ENCODE data around the gene TMEM50B. TPM values are rescaled to one million over a fixed set of nuclear protein-coding genes. Genes with fewer than 3 reads are reported as not detected.

TMEM50B gene
- total and polyA plus RNA-seq, 4 experiments from 2014 or later: 49.2 to 112 (median 88.3) TPM

DNA sequence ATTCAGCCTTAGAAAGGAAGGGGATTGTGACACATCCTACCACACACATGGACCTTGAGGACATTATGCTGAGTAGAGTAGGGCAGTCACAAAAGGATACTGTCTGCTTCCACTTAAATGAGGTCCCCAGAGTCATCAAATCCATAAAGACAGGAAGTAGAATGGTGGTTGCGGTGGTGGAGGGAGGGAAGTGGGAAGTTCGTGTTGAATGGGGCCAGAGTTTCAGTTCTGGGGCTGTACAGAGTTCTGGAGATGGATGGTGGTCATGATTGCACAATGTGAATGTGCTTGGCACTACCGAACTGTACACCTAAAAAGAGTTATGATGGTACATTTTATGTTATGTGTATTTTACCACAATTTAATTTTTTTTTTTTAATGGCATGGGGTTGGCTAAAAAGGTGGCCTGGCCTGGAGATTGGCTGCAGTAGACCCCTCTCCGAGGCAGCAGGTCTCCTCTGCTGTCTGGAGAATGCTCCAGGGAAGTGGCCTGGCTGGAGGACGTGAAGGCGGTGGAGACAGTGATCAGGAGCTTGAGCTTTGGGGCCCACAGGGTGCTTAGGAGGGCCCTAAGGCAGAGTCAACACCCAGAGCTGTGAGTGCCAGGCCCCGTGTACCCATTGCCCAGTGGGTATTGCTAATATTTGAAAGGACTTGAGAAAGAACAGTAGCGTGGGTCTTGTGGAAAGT lies 46.2 kb downstream of the TMEM50B start:
- Histone ChIP-seq H3K36me3 (ENCODE audit: insufficient read depth, low read length) (peaks cover 49% of the 10 kb centered on the region), H3K27ac (ENCODE audit: low read depth, low read length) (no peak overlapping the region), H3K9me3 (ENCODE audit: control insufficient read depth in 1 of 2, low read length in 2 of 2) (no peaks in the 10 kb centered on the region), H3K27me3 (ENCODE audit: insufficient read depth, low read length) (no peaks in the 10 kb centered on the region), H3K4me3 (ENCODE audit: low read length in 2 of 2) (no peak overlapping the region), H3K4me1 (ENCODE audit: insufficient read depth, low read length) (peaks cover 9% of the 10 kb centered on the region)
- intact Hi-C loops (cut with micrococcal nuclease): no loop called here
- Mint-ChIP-seq H3K4me1 (peaks cover 6 to 17% (median 12%) of the 10 kb centered on the region in 4 donors), H3K9me3 (no peaks in the 10 kb centered on the region), H3K36me3 (peaks cover 51 to 70% of the 10 kb centered on the region in 2 donors), H3K4me3 (no peak overlapping the region), H3K27ac (peak overlapping the region in 5 of 7 donors; percentile 19 to 87 (median 63)), H3K27me3 (no peaks in the 10 kb centered on the region)
- DNase-seq: no peak
- CTCF ChIA-PET (ENCODE audit: partially characterized antibody): interaction anchor here (2.0 to 3.6 kb wide), 2 partner anchors 11 to 72 kb away, joined by 5 to 24 read pairs; no protein-coding TSS in a partner anchor
- POLR2A ChIA-PET (ENCODE audit: partially characterized antibody): interaction anchor here (0.8 kb wide), 1 partner anchor 72 kb away, joined by 3 read pairs; no protein-coding TSS in a partner anchor

DNA sequence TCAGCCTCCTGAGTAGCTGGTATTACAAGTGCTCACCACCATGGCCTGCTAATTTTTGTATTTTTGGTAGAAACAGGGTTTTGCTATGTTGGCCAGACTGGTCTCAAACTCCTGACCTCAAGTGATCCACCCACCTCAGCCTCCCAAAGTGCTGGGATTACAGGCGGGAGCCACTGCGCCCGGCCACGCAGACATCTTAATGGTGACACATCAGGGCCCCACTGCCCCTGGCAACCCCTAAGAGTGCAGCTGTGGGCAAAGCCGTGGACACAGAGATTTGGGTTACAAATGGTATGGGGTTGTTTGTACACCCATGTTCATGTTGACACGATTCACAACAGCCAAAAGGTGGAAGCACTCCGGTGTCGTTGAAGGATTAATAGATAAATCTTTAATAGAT lies 46.8 kb downstream of the TMEM50B start:
- peaks cover 9% of the 10 kb centered on the region for H3K4me1 ChIP-seq (ENCODE audit: insufficient read depth, low read length)
- peak overlapping the region in 3 of 7 donors; percentile 25 to 84 (median 37) for H3K27ac Mint-ChIP-seq
- no peaks in the 10 kb centered on the region for H3K27me3 ChIP-seq (ENCODE audit: insufficient read depth, low read length)
- CTCF ChIA-PET (ENCODE audit: partially characterized antibody): no interaction called here
- intact Hi-C loops (cut with micrococcal nuclease): no loop called here
- peaks cover 48% of the 10 kb centered on the region for H3K36me3 ChIP-seq (ENCODE audit: insufficient read depth, low read length)
- DNase-seq: no peak
- H3K9me3 ChIP-seq (ENCODE audit: control insufficient read depth in 1 of 2, low read length in 2 of 2): no peaks in the 10 kb centered on the region
- H3K4me1 Mint-ChIP-seq: peaks cover 6 to 17% (median 12%) of the 10 kb centered on the region in 4 donors
- POLR2A ChIA-PET (ENCODE audit: partially characterized antibody): no interaction called here
- H3K36me3 Mint-ChIP-seq: peaks cover 49 to 68% of the 10 kb centered on the region in 2 donors
- no peak overlapping the region for H3K27ac ChIP-seq (ENCODE audit: low read depth, low read length)
- H3K4me3 Mint-ChIP-seq: no peak overlapping the region
- H3K4me3 ChIP-seq (ENCODE audit: low read length in 2 of 2): no peak overlapping the region
- no peaks in the 10 kb centered on the region for H3K27me3 Mint-ChIP-seq
- H3K9me3 Mint-ChIP-seq: no peaks in the 10 kb centered on the region

GRCh38 chr21:33432496-33432895 lies 47.3 kb downstream of the TMEM50B start:
- POLR2A ChIA-PET (ENCODE audit: partially characterized antibody): no interaction called here

DNA sequence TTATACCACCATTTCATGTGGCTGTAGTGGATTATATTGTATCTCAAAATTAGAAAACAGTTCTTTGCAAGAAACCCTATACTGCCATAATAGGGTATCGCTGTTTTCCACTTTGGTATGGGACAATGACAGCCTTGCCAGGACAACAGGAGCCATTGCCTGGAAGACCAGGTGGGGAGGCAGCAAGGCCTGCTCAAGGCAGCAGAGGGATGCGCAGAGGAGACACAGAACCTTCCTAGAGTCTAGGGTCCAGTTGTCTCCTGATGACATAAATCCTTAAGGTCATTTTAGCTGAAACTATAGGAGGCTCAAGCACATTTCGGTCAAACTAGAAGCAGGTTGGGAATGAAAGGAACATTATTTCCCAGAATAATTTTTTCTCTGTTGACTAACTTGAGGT lies 48.9 kb downstream of the TMEM50B start:
- Mint-ChIP-seq H3K36me3 (peaks cover 49 to 67% of the 10 kb centered on the region in 2 donors), H3K27me3 (no peaks in the 10 kb centered on the region), H3K4me3 (no peak overlapping the region), H3K9me3 (no peaks in the 10 kb centered on the region), H3K27ac (no peak overlapping the region), H3K4me1 (peaks cover 6 to 17% (median 12%) of the 10 kb centered on the region in 4 donors)
- intact Hi-C loops (cut with micrococcal nuclease): no loop called here
- H3K9me3 ChIP-seq (ENCODE audit: control insufficient read depth in 1 of 2, low read length in 2 of 2): no peaks in the 10 kb centered on the region
- H3K36me3 ChIP-seq (ENCODE audit: insufficient read depth, low read length): peaks cover 36% of the 10 kb centered on the region
- CTCF ChIA-PET (ENCODE audit: partially characterized antibody): interaction anchor here (1.4 to 1.7 kb wide), 2 partner anchors 14 to 69 kb away, joined by 4 to 6 read pairs; no protein-coding TSS in a partner anchor
- H3K27ac ChIP-seq (ENCODE audit: low read depth, low read length): no peak overlapping the region
- H3K4me3 ChIP-seq (ENCODE audit: low read length in 2 of 2): no peak overlapping the region
- H3K4me1 ChIP-seq (ENCODE audit: insufficient read depth, low read length): peaks cover 9% of the 10 kb centered on the region
- DNase-seq: no peak
- POLR2A ChIA-PET (ENCODE audit: partially characterized antibody): no interaction called here
- no peaks in the 10 kb centered on the region for H3K27me3 ChIP-seq (ENCODE audit: insufficient read depth, low read length)

More at GRCh38 chr21:33432496-33432895, 47.3 kb downstream of the TMEM50B start:
- Histone ChIP-seq H3K36me3 (ENCODE audit: insufficient read depth, low read length) (peaks cover 45% of the 10 kb centered on the region), H3K4me1 (ENCODE audit: insufficient read depth, low read length) (peaks cover 9% of the 10 kb centered on the region), H3K9me3 (ENCODE audit: control insufficient read depth in 1 of 2, low read length in 2 of 2) (no peaks in the 10 kb centered on the region), H3K27ac (ENCODE audit: low read depth, low read length) (no peak overlapping the region), H3K4me3 (ENCODE audit: low read length in 2 of 2) (no peak overlapping the region), H3K27me3 (ENCODE audit: insufficient read depth, low read length) (no peaks in the 10 kb centered on the region)
- Mint-ChIP-seq H3K4me1 (peaks cover 6 to 17% (median 12%) of the 10 kb centered on the region in 4 donors), H3K4me3 (no peak overlapping the region), H3K36me3 (peaks cover 47 to 68% of the 10 kb centered on the region in 2 donors), H3K27me3 (no peaks in the 10 kb centered on the region), H3K27ac (peak overlapping the region in 1 of 7 donors; percentile 42), H3K9me3 (no peaks in the 10 kb centered on the region)
- DNase-seq: no peak
- CTCF ChIA-PET (ENCODE audit: partially characterized antibody): interaction anchor here (1.1 to 1.7 kb wide), 3 partner anchors 12 to 173 kb away, joined by 3 to 6 read pairs (median 4); no protein-coding TSS in a partner anchor
- intact Hi-C loops (cut with micrococcal nuclease): no loop called here

- Mint-ChIP-seq H3K9me3 (no peaks in the 10 kb centered on the region), H3K4me3 (no peak overlapping the region), H3K27me3 (no peaks in the 10 kb centered on the region), H3K27ac (no peak overlapping the region), H3K36me3 (peaks cover 39 to 60% of the 10 kb centered on the region in 2 donors), H3K4me1 (peaks cover 0 to 5% (median 2%) of the 10 kb centered on the region in 4 donors)
- Histone ChIP-seq H3K9me3 (ENCODE audit: control insufficient read depth in 1 of 2, low read length in 2 of 2) (no peaks in the 10 kb centered on the region), H3K27ac (ENCODE audit: low read depth, low read length) (no peak overlapping the region), H3K27me3 (ENCODE audit: insufficient read depth, low read length) (no peaks in the 10 kb centered on the region), H3K4me1 (ENCODE audit: insufficient read depth, low read length) (no peaks in the 10 kb centered on the region), H3K36me3 (ENCODE audit: insufficient read depth, low read length) (peaks cover 29% of the 10 kb centered on the region), H3K4me3 (ENCODE audit: low read length in 2 of 2) (no peak overlapping the region)
- CTCF ChIA-PET (ENCODE audit: partially characterized antibody): interaction anchor here (1.4 kb wide), 1 partner anchor 15 kb away, joined by 4 read pairs; no protein-coding TSS in a partner anchor
- POLR2A ChIA-PET (ENCODE audit: partially characterized antibody): no interaction called here
- intact Hi-C loops (cut with micrococcal nuclease): no loop called here
- no peak for DNase-seq
Measured at GRCh38 chr21:33428669-33429068, 51.1 kb downstream of the TMEM50B start.

- peak overlapping the region in 3 of 7 donors; percentile 0 to 19 (median 0) for H3K27ac Mint-ChIP-seq
- Histone ChIP-seq H3K27me3 (ENCODE audit: insufficient read depth, low read length) (no peaks in the 10 kb centered on the region), H3K9me3 (ENCODE audit: control insufficient read depth in 1 of 2, low read length in 2 of 2) (no peaks in the 10 kb centered on the region), H3K4me1 (ENCODE audit: insufficient read depth, low read length) (no peaks in the 10 kb centered on the region), H3K4me3 (ENCODE audit: low read length in 2 of 2) (no peak overlapping the region), H3K36me3 (ENCODE audit: insufficient read depth, low read length) (peaks cover 17% of the 10 kb centered on the region), H3K27ac (ENCODE audit: low read depth, low read length) (no peak overlapping the region)
- no peaks in the 10 kb centered on the region for H3K9me3 Mint-ChIP-seq
- H3K4me1 Mint-ChIP-seq: peaks cover 0 to 1% (median 0%) of the 10 kb centered on the region in 4 donors
- ChIA-PET CTCF (ENCODE audit: partially characterized antibody) (interaction anchor here (0.6 to 0.9 kb wide), 2 partner anchors 42 to 178 kb away, joined by 3 to 5 read pairs; no protein-coding TSS in a partner anchor), POLR2A (ENCODE audit: partially characterized antibody) (no interaction called here)
- intact Hi-C loops (cut with micrococcal nuclease): no loop called here
- H3K36me3 Mint-ChIP-seq: peaks cover 30 to 47% of the 10 kb centered on the region in 2 donors
- no peak for DNase-seq
- H3K27me3 Mint-ChIP-seq: no peaks in the 10 kb centered on the region
- no peak overlapping the region for H3K4me3 Mint-ChIP-seq
Measured at GRCh38 chr21:33427051-33427450, 52.7 kb downstream of the TMEM50B start.

GRCh38 chr21:33425825-33426224 lies 53.9 kb downstream of the TMEM50B start:
- intact Hi-C loops (cut with micrococcal nuclease): no loop called here
- Mint-ChIP-seq H3K4me3 (no peak overlapping the region), H3K27me3 (no peaks in the 10 kb centered on the region), H3K4me1 (peaks cover 0 to 1% (median 0%) of the 10 kb centered on the region in 4 donors), H3K27ac (no peak overlapping the region), H3K36me3 (peaks cover 34 to 48% of the 10 kb centered on the region in 2 donors), H3K9me3 (no peaks in the 10 kb centered on the region)
- Histone ChIP-seq H3K36me3 (ENCODE audit: insufficient read depth, low read length) (peaks cover 19% of the 10 kb centered on the region), H3K4me3 (ENCODE audit: low read length in 2 of 2) (no peak overlapping the region), H3K27ac (ENCODE audit: low read depth, low read length) (no peak overlapping the region), H3K4me1 (ENCODE audit: insufficient read depth, low read length) (no peaks in the 10 kb centered on the region), H3K9me3 (ENCODE audit: control insufficient read depth in 1 of 2, low read length in 2 of 2) (no peaks in the 10 kb centered on the region), H3K27me3 (ENCODE audit: insufficient read depth, low read length) (no peaks in the 10 kb centered on the region)
- CTCF ChIA-PET (ENCODE audit: partially characterized antibody): no interaction called here
- POLR2A ChIA-PET (ENCODE audit: partially characterized antibody): no interaction called here
- no peak for DNase-seq
